Epidermal melanocyte (primary cell): ENCODE measurements around the gene CFH.
"Not testable (repeated sequence)": the region's sequence is repeated elsewhere in the genome, so short reads cannot be mapped to it uniquely, and the experiment has no call there.

Source experiments
- DNase-seq: peaks from one replicate; pipeline ENCODE4 v3.0.0; 2011; ENCODE audit warnings: low spot score; ENCODE audit not compliant: insufficient read length

The CFH gene

DNA sequence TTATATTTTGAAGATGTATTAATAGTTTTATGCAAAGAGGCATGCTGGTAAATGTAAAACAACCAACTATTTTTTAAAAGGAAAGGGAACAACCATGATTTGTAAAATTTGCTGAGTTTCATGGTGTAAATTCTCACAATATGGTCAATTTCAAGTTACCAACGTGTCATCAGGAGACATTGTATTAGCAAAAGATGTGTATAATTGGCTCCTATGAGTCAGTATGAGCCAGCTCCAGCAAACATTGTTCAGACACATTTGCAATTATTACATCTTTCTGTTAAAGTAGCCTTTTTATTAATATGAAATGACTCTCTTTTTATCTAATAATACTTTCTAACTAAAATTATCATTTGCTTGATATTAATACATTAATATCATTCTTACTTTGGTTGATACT is 15.3 kb downstream of the CFH start:
- no peak for DNase-seq

DNA sequence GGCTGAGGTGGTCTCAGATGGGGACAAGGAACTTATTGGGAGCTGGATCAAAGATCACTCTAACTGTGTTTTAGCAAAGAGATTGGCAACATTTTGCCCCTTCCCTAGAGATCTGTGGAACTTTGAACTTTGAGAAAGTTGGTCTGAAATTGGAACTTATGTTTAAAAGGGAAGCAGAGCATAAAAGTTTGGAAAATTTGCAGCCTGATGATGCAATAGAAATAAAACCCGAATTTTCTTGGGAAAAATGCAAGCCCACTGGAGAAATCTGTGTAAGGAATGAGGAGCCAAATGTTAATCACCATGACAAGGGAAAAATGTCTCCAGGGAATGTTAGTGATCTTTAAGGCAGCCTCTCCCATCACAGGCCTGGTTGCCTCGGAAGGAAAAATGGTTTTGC is 17.2 kb downstream of the CFH start:
- no peak for DNase-seq

GRCh38 chr1:196669693-196670092 is 17.9 kb downstream of the CFH start:
- DNase-seq = no peak

GRCh38 chr1:196674908-196675307 is 23.1 kb downstream of the CFH start:
- DNase-seq = no peak

DNA sequence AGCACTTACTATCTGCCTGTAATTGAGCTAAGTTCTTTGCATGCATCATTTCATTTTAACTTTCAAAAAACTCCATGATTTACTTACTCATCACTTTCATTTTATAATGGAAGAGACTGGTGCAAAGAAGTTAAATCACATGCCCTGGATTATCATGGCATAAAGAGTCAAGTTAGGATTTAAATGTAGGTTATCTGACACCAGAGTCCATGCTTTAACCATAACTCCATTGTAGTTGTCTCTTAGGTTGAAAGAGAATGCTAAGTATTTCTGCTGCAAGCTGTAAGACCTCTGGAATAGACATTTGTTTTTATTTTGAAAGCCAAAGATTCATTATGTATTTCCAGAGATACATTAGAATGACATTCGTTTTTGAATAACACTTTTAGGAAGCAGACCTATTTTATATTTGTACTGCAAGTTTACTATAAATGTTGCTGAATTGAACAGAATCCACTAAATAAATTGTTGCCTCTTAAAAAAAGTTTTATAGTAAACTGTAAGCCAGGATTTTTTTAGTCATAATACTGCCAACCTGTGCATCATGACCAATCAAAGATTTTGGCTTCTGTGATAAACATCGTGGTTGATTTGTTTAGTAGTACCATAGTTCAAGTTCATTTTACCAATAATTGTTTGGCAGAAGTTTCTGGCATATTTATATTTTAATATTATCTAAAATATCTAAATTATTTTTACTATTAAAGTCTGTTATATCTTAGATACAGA is 26.1 kb downstream of the CFH start:
- DNase-seq = no peak

- DNase-seq = no peak
Observed at GRCh38 chr1:196678510-196678884, 26.7 kb downstream of the CFH start.

DNA sequence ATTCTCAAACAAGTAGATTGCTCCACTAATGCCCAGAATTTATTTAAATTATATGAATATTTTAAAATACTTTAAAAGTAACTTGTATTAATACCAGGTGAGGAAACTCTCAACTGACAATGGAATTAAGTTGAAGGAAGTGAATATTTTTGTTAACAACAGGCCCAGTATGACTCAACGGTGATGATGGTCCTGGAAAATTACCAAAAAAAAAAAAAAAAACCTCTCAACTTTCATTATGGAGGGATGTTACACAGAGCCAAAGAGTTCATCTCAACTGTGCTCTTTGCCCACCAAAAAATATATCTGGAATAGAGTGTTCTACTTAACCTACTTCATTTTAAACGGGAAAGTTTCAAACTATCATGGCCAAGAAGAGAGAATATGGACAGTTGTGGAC is 28.3 kb downstream of the CFH start:
- no peak for DNase-seq

DNA sequence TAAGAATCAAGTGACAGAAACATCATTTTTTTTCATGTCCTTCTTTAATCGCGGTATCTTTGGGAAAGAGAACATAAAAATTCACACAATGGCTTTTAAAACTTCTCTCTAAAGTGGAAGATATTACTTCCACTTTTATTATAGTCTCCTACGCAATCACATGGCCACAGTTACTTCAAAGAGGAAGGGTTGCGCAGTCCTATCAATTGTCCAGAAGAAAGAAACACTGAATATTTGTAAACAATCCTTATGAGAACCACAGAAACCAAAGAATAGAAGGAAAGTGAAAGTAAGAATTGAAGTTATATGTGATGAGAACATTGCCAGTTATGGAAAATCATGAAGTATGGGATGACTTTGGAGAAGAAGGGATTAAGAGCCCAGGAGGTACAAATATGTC is 32.6 kb downstream of the CFH start:
- DNase-seq = no peak

GRCh38 chr1:196685506-196685905 is 33.7 kb downstream of the CFH start:
- no peak for DNase-seq

DNA sequence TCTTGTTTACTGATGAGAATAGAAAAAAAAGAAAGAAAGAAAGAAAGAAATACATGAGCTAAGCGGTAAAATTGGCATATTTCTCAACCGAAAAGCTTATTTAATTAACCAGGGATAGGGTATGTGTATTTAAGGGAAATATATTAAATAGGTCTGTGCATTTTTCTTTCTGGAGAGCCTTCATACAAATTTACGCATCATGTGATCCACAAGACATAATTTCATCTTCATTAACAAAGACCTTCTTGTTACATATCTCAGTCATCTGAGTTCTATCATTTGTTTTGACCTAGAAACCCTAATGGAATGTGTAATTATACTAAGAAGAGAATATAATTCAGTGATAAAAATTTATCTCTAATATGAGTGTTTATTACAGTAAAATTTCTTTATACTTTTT is 37.2 kb downstream of the CFH start:
- DNase-seq = no peak

GRCh38 chr1:196690582-196690981 is 38.7 kb downstream of the CFH start:
- DNase-seq = no peak

GRCh38 chr1:196698993-196699392 is 47.1 kb downstream of the CFH start:
- no peak for DNase-seq

- DNase-seq = no peak
Observed at GRCh38 chr1:196701144-196701543, 49.3 kb downstream of the CFH start.

- DNase-seq = not testable (repeated sequence)
Observed at GRCh38 chr1:196709892-196710291, 58.0 kb downstream of the CFH start.

GRCh38 chr1:196717868-196718267 is 66.0 kb downstream of the CFH start:
- no peak for DNase-seq

- DNase-seq = no peak
Observed at GRCh38 chr1:196723325-196724185, 71.7 kb downstream of the CFH start.

GRCh38 chr1:196732526-196732925 is 80.7 kb downstream of the CFH start:
- DNase-seq = no peak

- no peak for DNase-seq
Observed at GRCh38 chr1:196733091-196733970, 81.5 kb downstream of the CFH start.

- no peak for DNase-seq
Observed at GRCh38 chr1:196734006-196734405, 82.2 kb downstream of the CFH start.

DNA sequence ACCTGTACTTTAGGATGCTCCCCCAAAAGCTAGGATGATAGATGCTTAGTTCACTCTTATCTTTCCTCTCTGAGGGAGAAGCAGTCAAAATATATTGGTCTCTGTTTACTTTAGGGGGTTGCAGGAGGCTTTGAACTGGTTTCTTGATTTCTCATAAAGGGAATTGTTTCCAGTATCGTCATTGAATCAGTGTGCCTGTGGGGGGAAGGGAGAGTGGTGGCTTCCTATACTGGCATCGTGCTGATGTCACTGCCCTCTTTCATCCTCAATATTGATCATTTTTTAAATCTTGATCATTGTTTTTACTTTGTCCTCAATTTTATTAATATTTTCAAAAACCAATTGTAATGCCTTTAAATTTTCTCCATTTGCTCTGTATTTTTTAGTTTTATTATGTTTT is 82.6 kb downstream of the CFH start:
- no peak for DNase-seq

- no peak for DNase-seq
Observed at GRCh38 chr1:196738730-196739129, 86.9 kb downstream of the CFH start.

GRCh38 chr1:196743244-196743643 is 91.4 kb downstream of the CFH start:
- not testable (repeated sequence) for DNase-seq
